Occipital lobe (tissue), 2 donors: ENCODE results near the gene PCDHA6. TPM values are rescaled to one million over a fixed set of nuclear protein-coding genes. Genes with fewer than 3 reads are reported as not detected.
"Not testable (repeated sequence)": the region's sequence is repeated elsewhere in the genome, so short reads cannot be mapped to it uniquely, and the experiment has no call there.

Experiments
- DNase-seq: peaks from one replicate; lab custom pipeline; 2025; lab: John Stamatoyannopoulos, UW
- total RNA-seq: library from RNA; depleted of rRNA; stranded (reverse); fragments of >200 nt; gene quantifications from one replicate; pipeline ENCODE4 v1.2.3, GENCODE V29; 2014

Gene PCDHA6
- total RNA-seq, 1 donor from 2014 or later: 24.8 TPM

DNA sequence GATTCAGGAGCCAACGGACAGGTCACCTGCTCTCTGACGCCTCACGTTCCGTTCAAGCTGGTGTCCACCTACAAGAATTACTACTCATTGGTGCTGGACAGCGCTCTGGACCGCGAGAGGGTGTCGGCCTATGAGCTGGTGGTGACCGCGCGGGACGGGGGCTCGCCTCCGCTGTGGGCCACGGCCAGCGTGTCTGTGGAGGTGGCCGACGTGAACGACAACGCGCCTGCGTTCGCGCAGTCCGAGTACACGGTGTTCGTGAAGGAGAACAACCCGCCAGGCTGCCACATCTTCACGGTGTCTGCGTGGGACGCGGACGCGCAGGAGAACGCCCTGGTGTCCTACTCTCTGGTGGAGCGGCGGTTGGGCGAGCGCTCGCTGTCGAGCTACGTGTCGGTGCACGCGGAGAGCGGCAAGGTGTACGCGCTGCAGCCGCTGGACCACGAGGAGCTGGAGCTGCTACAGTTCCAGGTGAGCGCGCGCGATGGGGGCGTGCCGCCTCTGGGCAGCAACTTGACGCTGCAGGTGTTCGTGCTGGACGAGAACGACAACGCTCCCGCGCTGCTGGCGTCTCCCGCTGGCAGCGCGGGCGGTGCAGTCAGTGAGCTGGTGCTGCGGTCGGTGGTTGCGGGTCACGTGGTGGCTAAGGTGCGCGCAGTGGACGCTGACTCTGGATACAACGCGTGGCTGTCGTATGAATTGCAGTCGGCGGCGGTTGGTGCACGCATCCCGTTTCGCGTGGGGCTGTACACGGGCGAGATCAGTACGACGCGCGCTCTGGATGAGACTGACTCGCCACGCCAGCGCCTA lies 29.6 kb downstream of the PCDHA6 start:
- no peak for DNase-seq

GRCh38 chr5:140857987-140858240 lies 30.2 kb downstream of the PCDHA6 start:
- no peak for DNase-seq

- DNase-seq: no peak
Measured at GRCh38 chr5:140862441-140863295, 34.9 kb downstream of the PCDHA6 start.

- no peak for DNase-seq
Measured at GRCh38 chr5:140868721-140869554, 41.2 kb downstream of the PCDHA6 start, which contains the start of gene PCDHA11. TSS of gene PCDHA11 (plus strand) at chr5:140868957. CDS start at chr5:140869104, 147 bp downstream.

- DNase-seq: no peak
Measured at GRCh38 chr5:140869555-140869886, 41.8 kb downstream of the PCDHA6 start.

DNA sequence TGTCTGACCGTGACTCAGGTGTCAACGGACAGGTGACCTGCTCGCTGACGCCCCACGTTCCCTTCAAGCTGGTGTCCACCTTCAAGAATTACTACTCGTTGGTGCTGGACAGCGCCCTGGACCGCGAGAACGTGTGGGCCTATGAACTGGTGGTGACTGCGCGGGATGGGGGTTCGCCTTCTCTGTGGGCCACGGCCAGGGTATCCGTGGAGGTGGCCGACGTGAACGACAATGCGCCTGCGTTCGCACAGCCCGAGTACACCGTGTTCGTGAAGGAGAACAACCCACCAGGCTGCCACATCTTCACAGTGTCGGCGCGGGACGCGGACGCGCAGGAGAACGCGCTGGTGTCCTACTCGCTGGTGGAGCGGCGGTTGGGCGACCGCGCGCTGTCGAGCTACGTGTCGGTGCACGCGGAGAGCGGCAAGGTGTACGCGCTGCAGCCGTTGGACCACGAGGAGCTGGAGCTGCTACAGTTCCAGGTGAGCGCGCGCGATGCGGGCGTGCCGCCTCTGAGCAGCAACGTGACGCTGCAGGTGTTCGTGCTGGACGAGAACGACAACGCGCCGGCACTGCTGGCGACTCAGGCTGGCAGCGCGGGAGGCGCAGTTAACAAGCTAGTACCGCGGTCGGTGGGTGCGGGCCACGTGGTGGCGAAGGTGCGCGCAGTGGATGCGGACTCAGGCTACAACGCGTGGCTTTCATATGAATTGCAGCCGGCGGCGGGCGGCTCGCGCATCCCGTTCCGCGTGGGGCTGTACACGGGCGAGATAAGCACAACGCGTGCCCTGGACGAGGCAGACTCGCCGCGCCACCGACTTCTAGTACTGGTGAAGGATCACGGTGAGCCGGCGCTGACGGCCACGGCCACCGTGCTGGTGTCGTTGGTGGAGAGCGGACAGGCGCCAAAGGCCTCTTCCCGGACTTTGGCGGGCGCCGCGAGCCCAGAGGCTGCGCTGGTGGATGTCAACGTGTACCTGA lies 42.8 kb downstream of the PCDHA6 start:
- DNase-seq: no peak

DNA sequence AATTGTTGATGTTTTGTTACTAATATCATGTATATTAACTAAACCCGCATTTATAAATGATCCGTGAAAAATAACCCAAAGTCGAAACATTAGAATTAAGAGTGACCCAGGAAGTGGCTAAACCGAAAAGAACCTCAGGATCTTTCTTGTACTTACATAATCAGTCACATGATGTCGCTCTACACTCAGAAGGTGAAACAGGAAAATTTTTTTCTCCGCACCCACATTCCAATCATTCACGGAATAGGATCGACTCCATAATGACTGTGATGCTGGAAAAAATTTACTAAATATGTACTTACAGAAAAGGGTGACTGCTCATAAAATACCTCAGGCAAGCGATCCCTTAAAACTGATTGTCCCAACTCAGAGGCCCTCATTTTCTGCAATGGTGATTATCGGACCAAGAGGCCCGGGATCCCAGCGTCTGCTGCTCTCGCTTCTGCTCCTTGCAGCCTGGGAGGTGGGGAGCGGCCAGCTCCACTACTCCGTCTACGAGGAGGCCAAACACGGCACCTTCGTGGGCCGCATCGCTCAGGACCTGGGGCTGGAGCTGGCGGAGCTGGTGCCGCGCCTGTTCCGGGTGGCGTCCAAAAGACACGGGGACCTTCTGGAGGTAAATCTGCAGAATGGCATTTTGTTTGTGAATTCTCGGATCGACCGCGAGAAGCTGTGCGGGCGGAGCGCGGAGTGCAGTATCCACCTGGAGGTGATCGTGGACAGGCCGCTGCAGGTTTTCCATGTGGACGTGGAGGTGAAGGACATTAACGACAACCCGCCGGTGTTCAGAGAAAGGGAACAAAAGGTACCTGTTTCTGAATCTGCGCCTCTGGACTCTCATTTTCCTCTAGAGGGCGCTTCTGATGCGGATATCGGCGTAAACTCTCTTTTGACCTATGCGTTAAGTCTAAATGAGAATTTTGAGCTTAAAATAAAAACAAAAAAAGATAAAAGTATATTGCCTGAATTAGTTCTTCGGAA lies 47.6 kb downstream of the PCDHA6 start, which contains the start of gene PCDHA12:
TSS of gene PCDHA12 (plus strand) at position 224 of the 981 bp plus-strand sequence. CDS start at position 389, 165 bp downstream.
- no peak for DNase-seq

GRCh38 chr5:140876541-140877261 lies 48.9 kb downstream of the PCDHA6 start:
- DNase-seq: not testable (repeated sequence)

- DNase-seq: no peak
Measured at GRCh38 chr5:140877262-140877581, 49.5 kb downstream of the PCDHA6 start.

Other genes starting within 250 kb of the PCDHA6 start
- 15.4 TPM for gene CD14, start 194.8 kb upstream of the PCDHA6 start, total RNA-seq
- gene TMCO6, start 188.5 kb upstream of the PCDHA6 start, total RNA-seq: 7.5 TPM
- gene NDUFA2, start 180.3 kb upstream of the PCDHA6 start, total RNA-seq: 27.8 TPM
- 55.7 TPM for gene IK, start 180.1 kb upstream of the PCDHA6 start, total RNA-seq
- 14.2 TPM for gene WDR55, start 163.1 kb upstream of the PCDHA6 start, total RNA-seq
- 0.31 TPM for gene DND1, start 154.4 kb upstream of the PCDHA6 start, total RNA-seq
- 70.7 TPM for gene HARS1, start 136.6 kb upstream of the PCDHA6 start, total RNA-seq
- gene HARS2, start 136.5 kb upstream of the PCDHA6 start, total RNA-seq: 31.0 TPM
- 47.1 TPM for gene ZMAT2, start 127.5 kb upstream of the PCDHA6 start, total RNA-seq
- 6.6 TPM for gene PCDHA1, start 41.8 kb upstream of the PCDHA6 start, total RNA-seq
- 11.5 TPM for gene PCDHA2, start 33.1 kb upstream of the PCDHA6 start, total RNA-seq
- 21.2 TPM for gene PCDHA3, start 26.9 kb upstream of the PCDHA6 start, total RNA-seq
- 18.6 TPM for gene PCDHA4, start 20.9 kb upstream of the PCDHA6 start, total RNA-seq
- 13.1 TPM for gene PCDHA5, start 6.3 kb upstream of the PCDHA6 start, total RNA-seq
- gene PCDHA7, start 6.3 kb downstream of the PCDHA6 start, total RNA-seq: 18.1 TPM
- gene PCDHA8, start 13.2 kb downstream of the PCDHA6 start, total RNA-seq: 11.1 TPM
- 18.6 TPM for gene PCDHA9, start 20.4 kb downstream of the PCDHA6 start, total RNA-seq
- 20.3 TPM for gene PCDHA10, start 27.9 kb downstream of the PCDHA6 start, total RNA-seq
- 38.8 TPM for gene PCDHA11, start 41.0 kb downstream of the PCDHA6 start, total RNA-seq
- gene PCDHA12, start 47.3 kb downstream of the PCDHA6 start, total RNA-seq: 19.8 TPM
- 20.9 TPM for gene PCDHA13, start 54.2 kb downstream of the PCDHA6 start, total RNA-seq
- gene PCDHAC1, start 98.3 kb downstream of the PCDHA6 start, total RNA-seq: 74.1 TPM
- 33.5 TPM for gene PCDHAC2, start 138.5 kb downstream of the PCDHA6 start, total RNA-seq
- 0.31 TPM for gene PCDHB1, start 223.4 kb downstream of the PCDHA6 start, total RNA-seq